Breast epithelium (tissue), 3 donors: ENCODE data around the gene MT1E.

ENCODE experiments used
- POLR2A ChIP-seq: fragments of 450-650 bp; IDR thresholded peaks from one replicate; pipeline ENCODE4 v1.6.1; 2016; ENCODE audit warnings: antibody characterized with exemption, mild to moderate bottlenecking, moderate library complexity
- TF ChIP-seq, protein P1 (sequence below), 3 donors: fragments of 450-650 bp; IDR thresholded peaks; one replicate each; pipeline ENCODE4 v1.5.1; 2016 to 2017; ENCODE audit warnings: antibody characterized with exemption in 3 of 3, mild to moderate bottlenecking in 3 of 3, moderate library complexity in 3 of 3

DNA sequence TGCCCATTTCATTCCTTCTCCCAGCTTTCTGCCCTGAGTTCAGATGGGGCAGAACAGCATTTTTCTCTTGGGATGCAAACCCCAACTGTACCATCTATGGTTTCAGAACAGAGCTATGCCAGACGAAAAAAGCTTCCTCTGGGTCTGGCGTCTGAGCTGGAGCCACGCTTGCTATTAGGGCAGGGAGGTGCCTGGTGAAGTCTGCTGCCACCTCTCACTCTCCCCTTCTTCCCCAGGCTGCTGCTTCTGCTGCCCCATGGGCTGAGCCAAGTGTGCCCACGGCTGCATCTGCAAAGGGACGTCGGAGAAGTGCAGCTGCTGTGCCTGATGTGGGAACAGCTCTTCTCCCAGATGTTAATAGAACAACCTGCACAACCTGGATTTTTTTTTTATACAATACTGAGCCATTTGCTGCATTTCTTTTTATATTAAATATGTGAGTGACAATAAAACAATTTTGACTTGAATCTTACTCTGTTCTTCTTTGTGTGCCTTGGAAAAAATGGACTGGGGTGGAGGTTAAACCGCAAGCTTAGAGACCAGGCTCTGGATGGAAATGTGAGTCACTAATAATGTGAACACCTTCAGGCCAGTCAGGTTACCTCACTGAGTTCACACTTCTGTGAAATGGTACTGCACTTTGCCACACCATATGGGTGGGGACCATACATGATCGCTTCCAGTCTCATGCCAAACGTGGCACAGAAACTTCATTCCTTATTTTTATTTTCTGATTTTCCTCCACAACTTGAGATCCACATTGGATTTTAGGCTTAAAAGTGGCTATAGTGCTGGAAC, 11.2 kb downstream of the MT1E start:
- TF ChIP-seq, protein P1, sequence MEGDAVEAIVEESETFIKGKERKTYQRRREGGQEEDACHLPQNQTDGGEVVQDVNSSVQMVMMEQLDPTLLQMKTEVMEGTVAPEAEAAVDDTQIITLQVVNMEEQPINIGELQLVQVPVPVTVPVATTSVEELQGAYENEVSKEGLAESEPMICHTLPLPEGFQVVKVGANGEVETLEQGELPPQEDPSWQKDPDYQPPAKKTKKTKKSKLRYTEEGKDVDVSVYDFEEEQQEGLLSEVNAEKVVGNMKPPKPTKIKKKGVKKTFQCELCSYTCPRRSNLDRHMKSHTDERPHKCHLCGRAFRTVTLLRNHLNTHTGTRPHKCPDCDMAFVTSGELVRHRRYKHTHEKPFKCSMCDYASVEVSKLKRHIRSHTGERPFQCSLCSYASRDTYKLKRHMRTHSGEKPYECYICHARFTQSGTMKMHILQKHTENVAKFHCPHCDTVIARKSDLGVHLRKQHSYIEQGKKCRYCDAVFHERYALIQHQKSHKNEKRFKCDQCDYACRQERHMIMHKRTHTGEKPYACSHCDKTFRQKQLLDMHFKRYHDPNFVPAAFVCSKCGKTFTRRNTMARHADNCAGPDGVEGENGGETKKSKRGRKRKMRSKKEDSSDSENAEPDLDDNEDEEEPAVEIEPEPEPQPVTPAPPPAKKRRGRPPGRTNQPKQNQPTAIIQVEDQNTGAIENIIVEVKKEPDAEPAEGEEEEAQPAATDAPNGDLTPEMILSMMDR (IDR thresholded peaks at IDR 0.05): no peak
- no peak for TF ChIP-seq POLR2A
